Activated CD4-positive, CD25-positive, alpha-beta regulatory T cell treated with anti-CD3 and anti-CD28 coated beads, Interleukin-2, amount 50 U/mL, for 24 hours (primary cell): ENCODE measurements around the gene GLYR1.
A peak's percentile ranks its signal among the peaks of the same experiment; 100 is the strongest.

ENCODE experiments used
- ATAC-seq, 2 donors: fragments of 150-1000 bp; cut with Tn5 transposase; one replicate each; pipeline ENCODE4 v1.10.0; 2021; ENCODE audit warnings: mild to moderate bottlenecking in 1 of 2, moderate library complexity in 1 of 2

The GLYR1 gene

DNA sequence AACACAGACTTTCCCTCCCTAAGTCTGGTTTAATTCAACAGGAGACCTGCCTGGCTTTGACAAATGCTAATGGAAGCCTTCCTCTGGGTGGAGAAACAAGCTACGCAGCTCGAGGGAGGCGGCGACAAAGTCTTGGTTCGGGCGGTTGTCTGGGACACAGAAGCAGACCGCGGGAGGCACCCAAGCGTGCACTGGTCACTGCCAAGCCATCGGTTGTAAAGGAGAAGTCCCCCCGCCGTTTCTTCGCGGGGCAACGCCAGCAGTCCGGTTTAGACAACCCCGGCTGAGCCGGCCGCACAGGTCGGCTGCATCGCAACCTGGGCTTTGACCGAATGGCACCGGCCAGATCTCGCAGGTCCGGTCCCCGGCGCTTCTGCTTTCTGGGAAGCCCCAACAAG lies 586 bp downstream of the GLYR1 start:
- no peak for ATAC-seq

DNA sequence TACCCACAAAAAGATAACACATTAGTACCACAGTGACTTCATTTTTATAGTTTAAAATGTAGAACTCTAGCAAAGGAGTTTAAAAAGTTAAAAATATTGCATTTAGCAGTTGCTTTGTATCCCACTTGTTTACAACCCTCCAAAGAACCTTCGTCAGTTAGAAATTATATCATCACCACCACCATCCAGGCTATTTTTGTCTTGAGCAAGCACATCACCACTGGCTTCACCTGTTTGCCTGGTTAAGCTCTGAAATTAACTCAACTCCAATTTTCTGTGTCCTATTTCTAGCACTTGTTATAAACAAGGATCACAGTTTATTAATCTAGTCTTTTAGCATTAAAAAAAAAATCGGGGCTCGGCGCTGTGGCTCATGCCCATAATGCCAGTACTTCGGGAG lies 6.1 kb downstream of the GLYR1 start:
- ATAC-seq = no peak

DNA sequence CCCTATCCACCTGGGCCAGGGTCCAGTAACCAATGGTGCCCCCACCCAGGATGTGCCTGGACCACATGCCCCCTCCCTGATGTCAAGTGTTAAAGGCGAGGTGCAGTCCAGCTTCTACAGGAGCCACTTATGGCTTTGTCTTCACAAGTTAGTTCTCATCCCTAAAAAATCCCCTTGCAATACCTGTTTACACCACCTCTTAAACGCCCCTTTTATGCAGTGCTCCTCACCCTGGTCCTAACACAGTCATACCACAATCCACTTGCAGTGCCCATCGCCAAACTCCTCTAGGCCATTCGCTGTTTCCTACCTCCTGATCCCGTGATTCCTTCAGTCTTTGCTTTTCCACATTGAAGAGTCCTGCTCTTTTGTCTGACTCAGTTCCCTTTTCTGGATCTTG lies 7.1 kb downstream of the GLYR1 start:
- ATAC-seq = no peak

DNA sequence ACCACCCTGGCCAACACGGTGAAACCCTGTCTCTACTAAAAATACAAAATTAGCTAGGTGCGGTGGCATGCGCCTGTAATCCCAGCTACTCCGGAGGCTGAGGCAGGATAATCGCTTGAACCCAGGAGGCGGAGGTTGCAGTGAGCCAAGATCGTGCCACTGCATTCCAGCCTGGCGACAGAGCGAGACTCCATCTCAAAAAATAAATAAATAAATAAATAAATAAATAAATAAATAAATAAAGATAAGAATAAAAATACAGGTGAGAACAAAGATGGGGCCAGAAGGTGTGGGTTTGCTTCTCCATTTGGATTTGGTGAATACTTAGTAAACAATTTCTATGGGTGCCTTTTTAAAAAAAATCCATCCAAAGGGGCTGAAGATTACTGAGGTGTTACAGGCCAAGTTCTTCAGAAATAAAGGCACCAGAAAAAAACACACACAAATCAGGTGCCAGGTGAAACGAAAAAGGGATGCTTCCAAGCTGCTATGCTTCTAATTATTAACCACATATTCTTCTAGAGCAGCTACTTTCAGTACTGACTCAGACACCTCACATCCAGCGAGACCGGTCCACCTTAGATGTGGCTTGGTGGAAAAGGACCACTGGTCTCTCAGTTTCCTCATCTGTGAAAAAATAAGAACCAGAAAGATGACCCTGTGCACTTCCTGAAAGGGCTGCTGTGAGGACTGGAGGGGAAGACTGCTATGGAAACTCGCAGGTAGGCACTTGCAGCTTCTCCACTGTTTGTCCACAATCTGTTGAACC lies 9.2 kb downstream of the GLYR1 start:
- ATAC-seq = no peak

DNA sequence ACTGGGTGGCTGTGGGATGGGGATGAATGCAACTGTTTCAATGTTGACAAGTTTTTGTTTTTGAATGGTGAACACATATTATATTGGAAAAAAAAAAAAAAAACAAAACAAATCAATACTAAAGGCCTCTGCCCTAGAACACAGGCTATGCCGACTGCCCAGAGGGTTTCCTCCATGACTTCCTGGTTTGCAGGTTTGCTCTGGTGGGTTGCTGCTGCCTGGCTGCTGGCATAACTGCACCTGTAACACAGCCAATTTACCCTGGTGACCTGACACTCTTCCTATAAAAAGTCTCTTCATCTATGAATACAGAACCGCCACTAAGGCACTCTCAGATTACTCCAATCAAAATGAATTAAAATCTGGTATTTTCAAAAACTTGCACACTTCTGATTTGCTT lies 10.4 kb downstream of the GLYR1 start:
- no peak for ATAC-seq

DNA sequence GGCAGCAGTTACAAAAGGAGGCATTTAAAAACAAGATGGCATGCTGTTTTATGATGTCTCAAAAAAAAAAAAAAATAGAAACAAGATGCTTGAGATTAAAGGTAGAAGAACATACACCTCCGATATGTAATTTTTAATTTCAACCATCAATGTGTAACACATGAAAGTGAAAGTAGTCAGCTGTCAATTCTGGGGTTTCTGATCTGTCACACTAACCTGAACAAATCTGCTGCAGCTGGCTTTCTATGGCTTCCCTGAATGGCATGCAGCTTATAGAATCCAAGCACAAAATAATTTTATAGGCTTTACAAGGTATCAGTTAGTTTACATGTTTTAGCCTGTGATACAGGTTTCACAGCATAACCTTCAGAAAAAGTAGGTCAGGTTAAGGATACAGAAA lies 13.5 kb downstream of the GLYR1 start:
- peak; percentile 60 to 69 for ATAC-seq

DNA sequence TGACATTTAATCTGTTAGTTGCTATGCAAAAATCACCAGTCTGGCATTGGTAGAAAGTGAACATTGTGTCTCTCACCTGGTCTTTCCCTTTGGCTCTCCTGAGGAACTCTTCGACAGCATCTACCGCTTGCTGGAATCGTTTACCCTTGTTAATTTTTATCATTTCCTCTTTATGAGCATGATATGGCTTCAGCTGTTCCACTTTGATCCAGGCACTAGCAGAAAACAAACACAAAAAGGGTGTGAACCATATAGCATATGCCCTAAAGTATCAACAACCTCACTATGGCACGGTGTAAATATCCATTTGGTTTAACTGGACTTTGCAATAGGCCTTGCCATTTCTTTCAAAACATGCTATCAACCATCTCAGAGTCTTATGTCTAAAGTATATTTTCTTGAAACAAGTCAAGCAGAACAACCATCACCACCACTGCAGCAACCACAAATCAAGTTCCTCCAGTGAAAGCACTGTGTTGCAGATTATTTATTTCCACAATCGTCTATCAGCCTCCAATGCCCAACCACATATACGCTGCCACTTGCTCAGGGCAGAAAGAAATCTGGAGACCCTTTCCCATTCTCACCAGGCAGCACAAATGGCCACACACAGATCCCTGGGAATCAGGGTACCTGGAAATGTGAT lies 14.3 kb downstream of the GLYR1 start:
- no peak for ATAC-seq

DNA sequence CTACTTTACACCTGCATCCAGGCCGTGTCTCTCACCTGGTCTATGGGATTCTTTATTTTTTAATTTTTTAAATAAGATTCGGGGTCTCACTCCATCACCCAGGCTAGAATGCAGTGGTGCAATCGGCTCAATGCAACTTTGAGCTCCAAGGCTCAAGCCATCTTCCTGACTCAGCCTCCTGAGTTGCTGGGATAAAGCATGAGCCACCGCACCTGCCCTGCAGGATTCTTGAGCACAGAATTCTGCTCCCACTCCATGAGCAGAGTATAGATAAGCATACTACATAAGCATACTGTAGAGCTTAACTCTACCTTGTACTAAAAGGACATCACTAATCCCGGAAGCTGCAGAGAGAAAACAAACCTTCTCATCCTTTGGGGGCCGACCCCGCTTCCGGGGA lies 15.5 kb downstream of the GLYR1 start:
- ATAC-seq = no peak

DNA sequence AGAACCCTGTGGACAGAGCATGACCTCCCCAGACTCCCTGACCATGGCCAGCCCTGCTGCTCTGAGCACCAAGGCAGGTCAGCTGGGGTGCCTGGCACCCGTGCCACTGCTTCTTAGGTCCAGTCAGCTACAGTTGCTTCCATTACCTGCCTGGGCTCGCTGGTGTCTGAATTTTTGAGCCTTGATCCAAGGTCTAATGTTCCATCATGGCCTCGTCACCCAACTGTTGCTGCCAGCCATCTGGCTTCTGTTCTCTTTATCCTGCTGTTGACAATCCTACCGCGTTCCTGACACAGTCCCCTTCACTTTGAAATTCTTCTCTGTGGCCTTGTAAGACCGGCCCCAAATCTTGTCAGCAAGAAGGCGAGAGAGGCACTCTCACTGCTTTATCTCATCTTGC lies 16.7 kb downstream of the GLYR1 start:
- ATAC-seq = no peak

DNA sequence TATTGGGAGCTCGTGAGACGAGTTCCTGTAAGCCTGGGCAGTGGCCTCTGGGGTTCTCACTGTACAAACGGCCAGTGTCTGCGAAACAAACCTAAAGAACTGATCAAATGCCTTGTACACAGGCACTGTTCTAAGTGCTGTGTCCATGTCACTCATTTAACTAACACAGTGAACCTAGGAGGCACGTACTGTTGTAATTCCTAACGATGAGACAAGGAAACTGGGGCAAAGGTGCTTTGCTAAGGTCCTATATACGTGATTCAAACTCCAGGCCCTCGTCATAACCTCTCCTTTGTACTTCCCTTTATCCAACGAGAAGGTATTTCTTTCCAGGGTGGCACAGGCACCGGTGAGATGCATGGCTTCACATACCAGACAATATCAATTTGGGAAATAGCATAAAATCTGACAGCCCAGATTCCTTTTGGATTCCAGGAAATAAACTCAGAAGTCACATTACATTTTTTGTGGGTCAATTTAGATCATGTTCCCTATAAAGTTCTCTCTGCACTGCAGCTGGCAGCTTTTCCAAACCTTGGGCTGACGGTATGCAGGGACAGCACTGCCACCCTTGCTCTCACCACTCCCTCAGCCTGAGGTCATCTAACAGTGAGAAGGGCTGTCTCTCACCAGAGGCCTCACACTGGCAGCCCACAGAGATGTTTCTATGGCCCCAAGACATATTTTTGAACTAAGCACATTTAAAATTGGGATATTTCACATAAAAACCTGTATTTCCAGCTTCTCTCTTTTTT lies 18.3 kb downstream of the GLYR1 start:
- no peak for ATAC-seq

DNA sequence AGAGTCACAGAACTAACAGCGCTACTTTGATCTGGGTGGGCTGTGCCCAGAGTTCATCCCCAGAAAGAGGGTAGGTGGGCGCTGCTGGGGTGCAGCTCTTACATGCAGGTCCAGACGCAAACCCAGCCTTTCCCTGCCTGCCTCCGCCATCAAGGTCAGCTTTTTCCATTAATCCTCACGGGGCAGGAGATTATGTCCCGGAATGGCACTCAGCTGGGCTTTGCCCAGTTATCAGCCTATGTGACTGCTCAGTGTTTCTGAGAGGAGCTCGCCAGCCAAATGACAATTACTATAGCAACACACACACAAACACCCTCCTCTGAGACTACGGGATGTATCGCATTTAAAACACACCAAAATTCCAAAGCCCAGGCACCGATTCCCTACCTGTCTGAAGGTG lies 20.1 kb downstream of the GLYR1 start:
- no peak for ATAC-seq

DNA sequence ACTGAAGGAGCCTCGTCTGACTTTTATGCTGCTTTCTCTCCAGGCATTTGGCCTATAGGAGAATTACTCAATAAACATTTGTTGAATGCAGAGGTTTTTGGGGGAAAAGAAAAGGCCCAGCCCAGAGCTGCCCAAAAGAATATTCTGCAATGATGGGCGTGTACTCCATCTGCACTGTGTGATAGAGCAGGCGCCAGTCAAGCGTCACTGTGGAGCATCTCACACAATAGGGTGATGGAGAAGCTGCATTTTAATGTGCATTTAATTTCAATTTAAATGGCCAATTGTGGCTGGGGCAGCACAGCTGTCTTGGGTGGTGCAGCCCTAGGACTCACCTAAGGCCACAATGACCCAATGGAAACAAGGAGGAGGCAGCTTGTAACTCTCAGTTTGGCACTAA lies 20.6 kb downstream of the GLYR1 start:
- ATAC-seq = no peak

DNA sequence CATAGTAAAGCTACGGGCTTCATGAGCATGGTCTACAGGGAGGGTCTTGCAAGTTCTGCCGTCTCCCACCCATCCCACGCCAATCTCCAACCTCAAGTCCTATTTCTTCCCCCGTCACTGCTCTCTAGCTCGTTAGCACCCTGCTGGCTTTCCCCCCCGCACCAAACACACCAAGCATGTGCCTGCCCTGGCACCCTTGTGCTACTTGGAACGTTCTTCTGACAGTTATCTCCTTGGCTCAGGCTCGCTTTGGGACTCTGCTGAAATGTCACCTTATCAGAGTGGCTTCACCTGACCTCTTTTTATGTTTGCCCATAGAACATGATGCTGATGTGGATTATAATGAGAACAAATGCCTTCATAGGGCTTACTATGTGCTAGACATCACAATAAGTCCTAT lies 21.9 kb downstream of the GLYR1 start:
- ATAC-seq = no peak

DNA sequence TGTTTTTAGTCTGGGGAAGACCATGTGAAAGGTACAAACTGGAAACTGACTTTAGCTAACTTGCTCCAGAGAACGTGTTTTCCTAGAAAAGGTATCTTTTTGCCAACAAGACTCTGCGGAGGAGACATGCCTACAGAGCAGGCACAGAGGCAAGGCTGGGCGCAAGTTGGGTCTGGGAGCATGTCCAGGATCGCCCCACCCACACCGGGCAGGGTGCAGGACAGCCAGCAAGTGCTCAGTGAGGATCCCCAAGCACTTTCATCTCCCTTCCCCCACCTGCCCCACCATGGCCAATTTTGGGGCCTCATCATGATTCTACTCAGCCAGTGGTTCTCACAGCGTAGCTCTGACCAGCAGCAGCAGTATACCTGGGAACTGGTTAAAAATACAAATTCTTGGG lies 26.4 kb downstream of the GLYR1 start:
- ATAC-seq = no peak

DNA sequence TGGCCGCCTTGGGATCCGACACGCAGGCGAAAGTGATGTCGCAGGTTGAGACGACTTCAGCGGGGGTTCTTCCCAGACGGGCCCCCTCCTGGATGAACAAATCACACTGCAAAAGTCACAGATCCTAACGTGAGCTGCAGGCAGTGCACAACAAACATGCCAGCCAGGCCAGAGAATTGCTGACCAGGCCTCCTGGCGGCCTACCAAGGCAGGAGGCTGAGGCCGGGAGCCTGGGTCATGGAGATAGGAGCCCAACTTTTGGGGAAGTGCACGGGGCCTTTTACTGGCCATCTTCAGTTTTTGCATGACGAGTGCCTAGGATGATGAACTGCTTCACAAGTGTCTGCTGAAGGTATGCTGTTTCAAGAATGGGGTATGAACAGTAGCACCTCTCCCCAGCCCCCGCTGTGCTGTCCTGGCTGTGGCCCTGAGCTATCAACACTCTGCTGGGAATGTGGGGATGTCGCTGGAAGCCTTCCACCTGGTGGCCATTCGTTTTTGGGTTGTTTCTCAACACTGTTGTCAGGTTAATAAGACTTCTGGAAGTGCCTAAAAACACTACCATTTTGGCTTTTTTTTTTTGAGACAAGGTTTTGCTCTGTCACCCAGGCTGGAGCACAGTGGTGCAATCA lies 32.4 kb downstream of the GLYR1 start:
- ATAC-seq = no peak

DNA sequence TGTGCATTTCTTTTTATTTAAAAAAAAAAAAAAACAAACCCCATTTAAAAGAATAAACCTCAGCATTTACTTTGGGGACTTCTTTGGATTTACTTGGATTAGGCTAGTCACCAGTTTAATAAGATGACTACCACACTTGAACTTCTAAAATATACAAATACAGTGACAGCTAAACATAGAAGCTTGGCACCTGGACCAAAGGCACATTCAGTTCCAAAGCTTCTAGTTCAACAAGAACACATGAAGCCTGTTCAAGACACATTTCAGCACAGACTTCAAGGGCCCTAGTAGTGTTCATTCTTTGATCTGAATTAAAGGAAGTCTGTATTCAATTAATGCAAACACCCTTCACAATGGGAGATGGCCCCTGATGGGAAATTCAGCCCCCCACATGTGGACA lies 33.0 kb downstream of the GLYR1 start:
- no peak for ATAC-seq

DNA sequence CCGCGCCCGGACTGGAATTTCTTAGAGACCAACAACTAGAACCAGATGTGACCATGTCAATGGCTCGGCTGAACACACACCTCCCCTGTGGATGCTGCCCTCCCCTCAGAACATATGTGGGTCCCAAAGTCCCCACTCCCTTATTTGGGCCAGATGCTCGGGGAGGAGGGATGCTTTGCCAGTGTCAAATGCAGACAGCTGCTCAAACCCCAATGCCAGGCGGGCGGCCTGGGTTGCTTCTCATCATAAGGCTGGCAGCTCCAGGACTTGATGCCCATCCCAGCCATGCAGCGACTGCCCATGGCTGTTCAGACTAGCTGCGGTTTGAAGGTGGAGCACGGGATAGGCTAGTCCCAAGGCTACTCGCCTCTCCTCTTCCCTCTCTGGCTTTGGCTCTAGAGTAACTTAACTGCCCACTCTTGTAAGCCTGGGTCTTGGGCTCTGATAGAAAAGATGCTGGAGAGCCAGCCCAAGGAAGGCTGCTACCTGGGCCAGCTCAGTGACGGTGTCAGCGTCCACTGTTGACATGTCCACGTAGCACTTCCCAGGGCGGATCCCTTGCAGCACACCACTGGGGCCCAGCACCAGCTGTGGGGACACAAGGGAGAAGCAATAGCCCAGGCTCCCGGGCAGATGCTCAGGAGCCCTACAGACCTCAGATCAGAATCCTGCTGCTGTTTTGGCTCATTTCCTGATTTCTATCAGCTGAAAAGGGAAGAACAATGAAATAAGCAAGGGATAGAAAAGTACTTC lies 33.7 kb downstream of the GLYR1 start:
- no peak for ATAC-seq

DNA sequence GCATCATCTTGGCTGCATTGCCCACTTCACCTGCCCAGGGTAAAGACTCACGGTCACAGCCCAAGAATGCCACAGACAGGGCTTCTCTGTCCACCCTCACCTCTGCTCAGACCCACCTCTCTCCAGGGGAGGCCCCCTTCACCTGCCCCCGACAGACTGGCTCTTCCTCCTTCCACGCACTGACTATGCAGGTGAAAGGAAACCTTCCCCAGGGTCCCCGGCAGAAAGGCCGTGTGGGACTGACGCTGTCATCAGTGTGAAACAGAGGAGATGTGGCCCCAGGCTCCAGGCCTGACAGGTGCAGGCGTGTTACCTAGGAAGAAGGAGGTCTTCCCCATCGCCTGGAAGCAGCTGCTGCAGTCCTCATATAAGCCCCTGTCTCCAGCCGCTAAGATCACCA lies 35.3 kb downstream of the GLYR1 start:
- no peak for ATAC-seq

DNA sequence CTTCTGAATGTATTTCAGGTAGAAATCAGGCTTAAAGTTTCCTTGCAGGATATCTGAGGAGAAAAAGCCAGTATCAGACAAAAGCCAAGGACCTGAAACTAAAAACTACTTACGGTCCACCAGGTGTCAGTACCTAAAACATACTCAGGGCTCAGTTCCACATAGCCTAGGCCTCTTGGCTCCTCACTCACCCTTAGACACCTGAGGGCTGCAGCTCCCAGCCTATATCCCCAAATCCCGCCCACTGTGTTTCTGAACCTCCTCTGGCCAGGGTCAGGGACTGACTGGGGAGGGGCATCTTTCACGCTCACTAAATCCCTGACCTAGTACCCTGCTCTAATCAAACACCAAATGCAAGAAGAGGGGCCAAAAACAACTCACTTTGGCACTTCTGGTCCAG lies 35.8 kb downstream of the GLYR1 start:
- no peak for ATAC-seq

DNA sequence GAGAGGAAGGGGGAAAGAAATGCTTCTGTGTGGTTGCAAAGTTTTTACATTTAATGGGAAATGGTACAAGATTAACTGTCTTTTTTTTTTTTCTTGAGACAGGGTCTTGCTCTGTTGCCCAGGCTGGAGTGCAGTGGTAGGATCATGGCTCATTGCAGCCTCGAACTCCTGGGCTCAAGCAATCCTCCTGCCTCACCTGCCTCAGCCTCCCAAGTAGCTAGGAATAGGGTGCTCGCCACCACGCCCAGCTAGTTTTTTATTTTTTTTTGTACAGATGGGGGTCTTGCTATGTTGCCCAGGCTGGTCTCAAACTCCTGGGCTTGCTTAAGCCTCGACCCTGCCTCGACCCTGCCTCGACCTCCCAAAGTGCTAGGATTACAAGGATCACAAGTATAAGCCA lies 40.8 kb downstream of the GLYR1 start:
- no peak for ATAC-seq

DNA sequence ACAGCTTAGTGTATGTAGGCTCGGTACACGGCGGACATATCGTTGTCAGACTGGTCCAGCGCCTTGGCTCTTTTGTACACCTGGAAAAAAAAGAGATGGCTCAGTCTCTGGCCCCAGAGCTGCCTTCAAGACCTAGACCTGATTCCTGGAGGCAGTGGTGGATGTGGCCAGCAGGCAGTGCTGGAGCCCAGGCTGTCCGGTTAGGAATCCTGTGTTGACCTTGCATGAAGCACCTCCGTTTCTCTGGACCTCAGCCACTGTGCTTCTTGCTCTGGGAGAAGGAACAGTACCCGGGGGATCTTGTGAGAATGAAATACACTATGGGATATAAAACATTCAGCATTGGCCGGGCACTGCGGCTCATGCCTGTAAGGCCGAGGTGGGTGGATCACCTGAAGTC lies 41.9 kb downstream of the GLYR1 start:
- no peak for ATAC-seq

DNA sequence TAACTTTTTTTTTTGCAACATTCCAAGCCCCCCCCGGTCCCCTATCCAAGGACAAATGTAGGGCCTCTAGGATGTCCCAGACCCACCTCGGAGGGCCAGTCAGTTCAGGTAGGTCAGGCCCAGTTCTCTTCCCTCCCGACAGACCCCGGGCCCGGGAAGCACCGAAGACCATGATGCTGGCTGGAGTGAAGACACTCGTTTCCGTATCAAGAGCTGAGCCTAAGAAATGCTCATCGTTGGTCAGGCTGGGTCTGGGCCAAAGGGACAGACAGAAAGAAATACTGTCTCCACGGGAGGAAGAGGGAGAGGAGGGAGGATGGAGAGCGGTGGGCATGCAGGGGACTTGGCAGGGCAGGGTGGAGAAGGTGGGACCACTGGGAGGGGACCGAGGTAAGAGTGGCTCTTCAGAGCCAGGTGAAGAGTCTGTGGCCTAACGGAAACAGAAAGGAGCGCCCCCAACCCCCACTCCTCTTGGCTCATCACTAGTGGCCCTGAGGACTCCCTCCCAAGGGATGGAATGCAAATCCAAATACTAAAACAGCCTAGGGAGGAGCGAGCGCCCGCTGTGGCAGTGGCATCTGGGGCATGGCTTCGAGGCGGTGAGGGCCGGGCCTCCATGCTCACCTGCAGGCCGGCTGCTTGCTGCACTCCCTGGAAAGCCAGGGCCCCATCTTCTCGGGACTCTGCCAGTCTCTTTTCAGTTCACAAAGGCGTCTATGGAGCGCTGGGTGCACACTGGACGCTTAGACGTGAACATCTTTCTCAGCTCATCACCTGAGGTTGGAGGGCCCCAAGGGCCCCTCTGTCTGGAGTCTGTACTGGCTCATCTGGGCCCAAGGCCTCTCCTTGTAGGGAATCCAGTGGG lies 43.0 kb downstream of the GLYR1 start:
- no peak for ATAC-seq
